KBM-7 (cell line): ENCODE measurements around the gene CACNA1D.

Experiments
- DNase-seq: peaks from one replicate; pipeline ENCODE4 v3.0.0-alpha.2; 2015
- in situ Hi-C: fragments of 300-500 bp; cut with MboI; formaldehyde crosslinking; loops from 2 replicates; pipeline ENCODE4 v1.14.3; 2020; ENCODE audit warnings: low sequenced_read_pairs, low pct_unique_long_range_greater_than_20kb, mixed read lengths

The CACNA1D gene

GRCh38 chr3:53716998-53717397 is 222.6 kb downstream of the CACNA1D start:
- in situ Hi-C loops: loop anchor here (25.0 kb wide), 1 partner anchor 330 kb away; no protein-coding TSS in a partner anchor
- DNase-seq: peak; percentile 79

GRCh38 chr3:53718462-53718861 is 224.1 kb downstream of the CACNA1D start:
- in situ Hi-C loops: loop anchor here (25.0 kb wide), 1 partner anchor 331 kb away; no protein-coding TSS in a partner anchor
- DNase-seq: no peak

GRCh38 chr3:53719796-53720195 is 225.4 kb downstream of the CACNA1D start:
- DNase-seq: no peak
- in situ Hi-C loops: loop anchor here (25.0 kb wide), 1 partner anchor 332 kb away; no protein-coding TSS in a partner anchor

DNA sequence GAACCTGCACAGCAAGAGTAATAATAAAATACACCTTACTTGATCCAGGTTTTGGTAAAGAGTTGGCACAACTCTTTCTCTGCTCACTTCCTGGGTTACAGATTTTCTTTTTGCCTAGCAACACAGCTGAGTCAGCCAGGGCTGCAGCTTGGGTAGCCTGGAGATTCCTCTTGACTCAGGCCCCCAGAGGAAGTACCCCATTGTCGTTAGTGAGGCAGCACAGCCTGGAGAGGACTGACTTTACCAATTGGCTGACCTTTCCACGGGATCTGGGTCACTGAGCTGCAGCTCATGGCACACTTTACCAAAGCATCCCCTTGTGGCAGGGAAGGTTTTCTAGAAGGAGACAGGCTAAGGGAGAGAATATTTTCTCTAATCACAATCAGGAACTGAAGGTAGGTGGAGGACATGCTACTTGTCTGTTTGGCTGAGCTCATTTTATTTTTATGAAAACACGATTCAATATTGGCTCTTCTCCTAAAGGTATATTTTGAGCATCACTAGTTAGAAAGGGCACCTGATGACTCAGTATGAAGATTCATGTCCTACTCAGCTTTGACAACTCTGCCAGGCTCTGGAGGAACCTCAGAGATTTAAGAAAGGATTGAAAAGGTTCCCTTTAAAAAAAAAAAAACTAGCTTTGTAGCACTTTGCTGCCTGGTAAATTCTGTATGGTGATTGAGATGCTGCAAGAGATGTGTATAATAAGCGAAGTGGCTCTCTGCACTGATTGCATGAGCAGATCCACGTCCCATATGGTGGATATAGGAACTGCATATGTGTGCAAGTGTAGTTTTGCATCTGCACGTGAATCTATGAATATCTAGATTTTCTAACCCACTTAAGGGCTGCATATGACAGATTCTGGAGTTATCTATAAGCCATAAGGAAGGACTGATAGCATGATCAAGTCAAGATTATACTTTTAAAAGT is 227.0 kb downstream of the CACNA1D start:
- DNase-seq: no peak
- in situ Hi-C loops: loop anchor here (25.0 kb wide), 1 partner anchor 334 kb away; no protein-coding TSS in a partner anchor

GRCh38 chr3:53724566-53724965 is 230.2 kb downstream of the CACNA1D start:
- in situ Hi-C loops: loop anchor here (25.0 kb wide), 1 partner anchor 337 kb away; no protein-coding TSS in a partner anchor
- DNase-seq: no peak

DNA sequence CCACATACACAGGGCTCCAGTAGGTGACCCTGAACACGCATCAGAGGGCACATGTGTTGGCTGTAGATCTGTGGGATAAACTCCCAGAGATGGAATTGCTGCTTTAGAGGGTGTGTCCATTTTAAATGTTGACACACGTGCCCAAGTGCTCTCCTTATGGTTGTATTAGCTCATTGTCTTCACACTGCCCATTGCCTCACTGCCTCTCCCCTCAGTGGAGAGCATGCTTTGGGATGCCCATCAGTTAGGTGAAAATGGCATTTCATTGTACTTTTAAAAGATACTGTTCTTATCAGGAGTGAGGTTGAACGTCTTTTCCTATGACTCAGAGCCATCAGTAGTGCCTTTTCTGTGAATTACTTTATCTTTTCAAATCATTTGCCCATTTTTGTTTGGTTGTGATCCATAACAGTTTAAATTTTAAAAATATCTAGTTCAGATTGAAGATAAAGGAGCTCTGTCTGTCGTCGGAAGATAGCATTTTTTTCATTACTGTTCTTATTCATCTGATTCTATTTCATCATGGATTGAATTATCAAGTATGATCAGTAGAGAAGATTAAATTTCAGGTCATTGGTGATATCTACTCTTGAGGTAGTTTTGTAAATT is 231.1 kb downstream of the CACNA1D start:
- in situ Hi-C loops: no loop called here
- DNase-seq: no peak

DNA sequence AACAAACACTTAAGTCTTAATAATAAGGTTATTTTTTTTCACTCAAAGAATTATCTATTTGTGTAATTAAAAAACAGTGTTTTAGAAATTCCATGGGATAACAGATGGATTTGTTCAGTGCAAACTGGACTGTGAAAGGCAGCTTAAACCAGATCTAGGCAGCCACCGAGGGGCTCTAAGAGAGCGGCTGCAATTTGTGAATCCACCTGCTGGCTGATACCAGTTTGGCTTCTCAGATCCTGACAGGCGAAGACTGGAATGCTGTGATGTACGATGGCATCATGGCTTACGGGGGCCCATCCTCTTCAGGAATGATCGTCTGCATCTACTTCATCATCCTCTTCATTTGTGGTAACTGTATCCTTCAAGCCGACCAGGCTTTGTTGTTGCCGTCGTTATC is 232.2 kb downstream of the CACNA1D start:
- no peak for DNase-seq
- in situ Hi-C loops: no loop called here

DNA sequence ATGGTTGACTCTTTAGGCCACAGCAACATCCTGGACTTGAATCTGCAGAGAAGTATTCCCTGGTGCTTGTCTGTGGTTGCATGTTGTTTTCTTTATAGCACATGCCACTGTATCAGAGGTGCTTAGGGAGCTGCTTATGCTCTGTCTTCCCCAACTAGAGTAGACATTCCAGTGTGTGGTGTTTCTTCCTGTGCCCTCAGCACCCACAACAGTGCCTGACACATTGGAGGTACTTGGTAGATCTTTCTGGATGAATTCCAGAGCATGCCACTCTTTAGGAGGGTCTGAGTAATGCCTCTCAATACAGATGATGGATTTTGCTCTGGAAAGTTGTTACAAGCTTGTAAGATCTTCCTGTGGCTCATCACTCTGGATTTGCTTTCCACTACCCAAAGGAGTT is 234.2 kb downstream of the CACNA1D start:
- in situ Hi-C loops: no loop called here

DNA sequence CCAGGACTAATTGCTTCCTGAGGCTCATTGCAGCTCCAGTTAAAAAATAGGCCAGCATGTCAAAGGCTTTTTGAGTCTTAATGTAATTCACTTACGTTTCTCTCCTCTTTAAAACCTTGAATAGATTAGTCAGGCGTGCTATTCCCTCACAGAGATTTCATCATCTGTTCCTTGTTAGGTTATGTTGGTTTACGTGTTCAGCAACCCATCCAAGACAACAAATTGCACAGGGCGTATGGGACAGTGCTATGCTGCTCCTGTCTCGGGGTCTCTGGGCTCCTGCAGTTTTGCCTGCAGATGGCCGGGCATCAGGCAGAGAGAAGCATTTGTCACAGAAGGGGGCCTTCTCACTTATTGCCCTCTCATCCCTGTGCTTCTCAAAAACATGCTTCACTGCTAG is 234.7 kb downstream of the CACNA1D start:
- in situ Hi-C loops: no loop called here
- no peak for DNase-seq

More for the DNA sequence above, 234.2 kb downstream of the CACNA1D start:
- no peak for DNase-seq

GRCh38 chr3:53729618-53730017 is 235.2 kb downstream of the CACNA1D start:
- in situ Hi-C loops: no loop called here
- no peak for DNase-seq

DNA sequence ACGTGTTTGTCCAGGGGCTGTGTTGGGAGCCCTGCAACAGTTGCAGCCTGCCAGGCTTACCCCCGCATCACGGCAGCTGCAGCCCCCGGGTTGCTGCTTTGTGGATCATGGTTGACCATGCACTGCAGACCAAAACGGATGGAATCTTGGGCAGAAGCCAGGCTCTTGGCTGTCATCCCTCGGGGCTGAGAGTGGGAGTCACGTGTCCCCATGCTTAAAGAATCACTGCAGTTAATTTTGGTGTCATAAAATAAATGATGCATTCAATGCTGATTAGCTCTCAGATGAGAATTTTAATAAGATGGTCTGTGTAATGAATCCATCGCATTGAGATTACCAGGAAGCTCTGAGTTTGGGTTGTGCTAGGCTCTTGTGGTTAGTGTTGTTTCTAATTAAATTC is 236.2 kb downstream of the CACNA1D start:
- no peak for DNase-seq
- in situ Hi-C loops: no loop called here

DNA sequence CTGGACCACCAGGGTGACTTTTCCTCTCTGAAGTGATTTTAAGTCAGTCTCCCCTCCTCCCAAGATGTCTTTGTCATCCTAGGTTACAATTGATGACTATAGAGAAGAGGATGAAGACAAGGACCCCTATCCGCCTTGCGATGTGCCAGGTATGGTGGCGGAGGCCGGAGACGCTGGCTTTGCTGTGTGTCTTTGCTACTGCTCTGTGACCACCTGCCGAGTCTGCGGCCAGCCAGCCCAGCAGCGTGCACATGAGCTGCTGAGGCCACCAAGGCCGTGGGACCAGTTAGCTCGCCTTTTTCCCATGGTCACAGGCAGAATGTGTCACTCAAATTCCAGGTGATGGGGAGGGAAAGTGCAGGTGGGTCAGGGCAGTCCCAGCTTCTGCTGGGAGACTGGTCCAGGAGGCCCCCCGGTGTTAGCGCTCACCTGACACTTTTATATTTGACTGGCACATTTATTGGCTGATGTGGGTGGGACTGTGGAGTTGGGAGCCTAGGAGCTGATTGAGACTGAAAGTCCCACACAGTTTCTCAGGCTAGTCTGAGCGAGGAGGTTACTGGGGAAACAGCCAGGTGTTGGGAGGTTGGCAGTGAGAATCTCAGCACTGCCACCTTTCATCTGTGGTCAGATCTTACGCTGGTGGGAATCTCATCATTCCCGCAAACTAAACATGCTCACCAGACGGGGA is 237.7 kb downstream of the CACNA1D start:
- DNase-seq: no peak
- in situ Hi-C loops: no loop called here

DNA sequence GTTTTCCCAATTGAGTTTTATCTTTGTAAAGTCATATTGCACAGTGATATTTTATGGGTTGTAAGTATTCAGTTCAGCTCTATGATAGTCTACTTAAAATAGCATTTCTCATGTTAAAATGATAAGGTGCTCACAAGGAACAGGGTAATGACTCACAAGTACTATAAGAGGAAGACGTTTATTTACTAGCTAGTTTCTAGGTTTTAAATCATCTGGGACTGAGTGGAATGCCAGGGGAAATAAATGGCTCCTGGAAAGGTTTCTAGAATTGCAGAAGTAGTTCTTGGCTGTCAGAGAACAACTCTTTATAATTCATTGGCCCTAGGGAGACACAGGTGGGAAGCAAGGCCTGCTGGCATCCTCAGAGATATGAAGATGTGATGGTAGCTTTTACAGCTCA is 239.0 kb downstream of the CACNA1D start:
- DNase-seq: no peak
- in situ Hi-C loops: no loop called here

DNA sequence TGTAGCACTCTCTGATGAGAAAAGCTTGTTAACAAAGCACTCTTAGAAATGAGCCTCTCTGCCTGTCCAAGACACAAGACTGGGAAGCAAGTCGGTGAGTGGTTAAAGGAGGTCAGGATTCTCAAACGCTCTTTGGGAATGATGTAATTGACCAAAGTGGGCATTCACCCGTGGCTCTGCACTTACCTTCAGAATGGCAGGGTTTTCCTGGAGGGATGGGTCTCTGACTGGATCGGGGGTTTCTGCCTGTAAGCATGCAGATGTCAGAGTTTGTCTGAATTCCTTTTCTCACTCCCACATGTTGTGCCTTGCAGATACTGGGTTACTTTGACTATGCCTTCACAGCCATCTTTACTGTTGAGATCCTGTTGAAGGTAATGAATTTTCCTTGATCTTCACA is 245.6 kb downstream of the CACNA1D start:
- no peak for DNase-seq
- in situ Hi-C loops: no loop called here

GRCh38 chr3:53740956-53741355 is 246.5 kb downstream of the CACNA1D start:
- in situ Hi-C loops: no loop called here
- no peak for DNase-seq

- in situ Hi-C loops: no loop called here
- DNase-seq: no peak
Observed at GRCh38 chr3:53744351-53744750, 249.9 kb downstream of the CACNA1D start.

- DNase-seq: no peak
- in situ Hi-C loops: no loop called here
Observed at GRCh38 chr3:53747559-53747958, 253.1 kb downstream of the CACNA1D start.

GRCh38 chr3:53748512-53749271 is 254.3 kb downstream of the CACNA1D start:
- no peak for DNase-seq

DNA sequence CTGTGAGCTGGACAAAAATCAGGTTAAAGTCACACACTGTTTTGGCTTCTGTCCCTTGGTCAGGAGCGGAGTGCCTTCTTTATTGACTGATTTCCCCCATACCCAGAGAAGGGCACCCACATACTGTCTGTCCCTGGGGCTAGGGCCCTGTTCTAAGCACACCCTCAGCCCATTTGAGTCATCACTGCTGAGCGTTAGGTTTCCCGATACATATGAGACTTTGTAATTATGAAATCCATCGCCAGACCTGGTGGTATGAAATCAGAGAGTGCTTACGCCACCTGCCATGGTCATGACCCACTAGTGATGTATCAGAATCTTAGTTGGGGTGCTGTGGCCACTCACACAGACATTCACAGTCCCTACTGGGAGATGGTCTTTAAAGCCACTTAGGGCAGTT is 255.0 kb downstream of the CACNA1D start:
- in situ Hi-C loops: no loop called here
- no peak for DNase-seq

More at GRCh38 chr3:53748512-53749271, 254.3 kb downstream of the CACNA1D start:
- in situ Hi-C loops: no loop called here
